ENCODE data around the gene PYGM. TPM values are rescaled to one million over a fixed set of nuclear protein-coding genes. Genes with fewer than 3 reads are reported as not detected.

The PYGM gene
- total RNA-seq, 4 donors from 2014 or later: 0.11 to 2.0 (median 0.44) TPM

DNA sequence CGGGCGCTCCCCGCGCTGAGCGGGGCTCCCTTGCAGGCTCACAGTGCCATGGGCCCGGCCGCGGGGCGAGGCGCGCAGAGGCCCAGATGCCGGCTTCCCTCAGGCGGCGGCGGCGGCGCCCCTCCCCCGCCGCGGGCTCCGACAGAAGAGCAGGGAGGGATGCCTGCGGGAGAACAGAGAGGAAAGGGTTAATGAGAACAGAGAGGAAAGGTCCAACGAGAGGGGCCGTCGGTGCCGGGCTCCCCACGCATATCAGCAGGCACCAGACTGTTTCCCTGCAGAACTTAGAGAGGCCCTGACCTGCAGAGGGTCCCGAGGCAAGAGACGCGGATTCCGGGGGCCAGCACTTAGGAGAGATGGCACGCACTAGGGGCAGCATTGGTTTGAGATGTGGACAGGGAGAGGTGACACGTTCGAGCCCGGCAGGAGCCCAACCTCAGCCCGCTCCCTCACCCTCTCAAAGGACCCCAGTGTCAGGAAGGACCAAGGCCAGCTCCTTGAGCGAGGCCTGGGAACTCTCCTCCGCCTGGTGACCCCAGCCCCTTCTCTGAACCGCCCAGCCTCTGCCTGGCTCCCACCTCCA lies 45.9 kb downstream of the PYGM start:
- intact Hi-C loops (cut with DNase I; ENCODE audit: low total_unique reads): no loop called here
- no peak overlapping the region for H3K4me3 ChIP-seq (ENCODE audit: low read depth, poor library complexity, severe bottlenecking)
- WGBS, 2 donors: 9% methylated on average over 28 to 30 of the region's 39 CpGs
- no peak for TF ChIP-seq POLR2A (IDR thresholded peaks at IDR 0.05)
- TF ChIP-seq, protein P1, sequence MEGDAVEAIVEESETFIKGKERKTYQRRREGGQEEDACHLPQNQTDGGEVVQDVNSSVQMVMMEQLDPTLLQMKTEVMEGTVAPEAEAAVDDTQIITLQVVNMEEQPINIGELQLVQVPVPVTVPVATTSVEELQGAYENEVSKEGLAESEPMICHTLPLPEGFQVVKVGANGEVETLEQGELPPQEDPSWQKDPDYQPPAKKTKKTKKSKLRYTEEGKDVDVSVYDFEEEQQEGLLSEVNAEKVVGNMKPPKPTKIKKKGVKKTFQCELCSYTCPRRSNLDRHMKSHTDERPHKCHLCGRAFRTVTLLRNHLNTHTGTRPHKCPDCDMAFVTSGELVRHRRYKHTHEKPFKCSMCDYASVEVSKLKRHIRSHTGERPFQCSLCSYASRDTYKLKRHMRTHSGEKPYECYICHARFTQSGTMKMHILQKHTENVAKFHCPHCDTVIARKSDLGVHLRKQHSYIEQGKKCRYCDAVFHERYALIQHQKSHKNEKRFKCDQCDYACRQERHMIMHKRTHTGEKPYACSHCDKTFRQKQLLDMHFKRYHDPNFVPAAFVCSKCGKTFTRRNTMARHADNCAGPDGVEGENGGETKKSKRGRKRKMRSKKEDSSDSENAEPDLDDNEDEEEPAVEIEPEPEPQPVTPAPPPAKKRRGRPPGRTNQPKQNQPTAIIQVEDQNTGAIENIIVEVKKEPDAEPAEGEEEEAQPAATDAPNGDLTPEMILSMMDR (IDR thresholded peaks at IDR 0.05): no peak
- DNase-seq (ENCODE audit: low spot score in 2 of 2): no peak

DNA sequence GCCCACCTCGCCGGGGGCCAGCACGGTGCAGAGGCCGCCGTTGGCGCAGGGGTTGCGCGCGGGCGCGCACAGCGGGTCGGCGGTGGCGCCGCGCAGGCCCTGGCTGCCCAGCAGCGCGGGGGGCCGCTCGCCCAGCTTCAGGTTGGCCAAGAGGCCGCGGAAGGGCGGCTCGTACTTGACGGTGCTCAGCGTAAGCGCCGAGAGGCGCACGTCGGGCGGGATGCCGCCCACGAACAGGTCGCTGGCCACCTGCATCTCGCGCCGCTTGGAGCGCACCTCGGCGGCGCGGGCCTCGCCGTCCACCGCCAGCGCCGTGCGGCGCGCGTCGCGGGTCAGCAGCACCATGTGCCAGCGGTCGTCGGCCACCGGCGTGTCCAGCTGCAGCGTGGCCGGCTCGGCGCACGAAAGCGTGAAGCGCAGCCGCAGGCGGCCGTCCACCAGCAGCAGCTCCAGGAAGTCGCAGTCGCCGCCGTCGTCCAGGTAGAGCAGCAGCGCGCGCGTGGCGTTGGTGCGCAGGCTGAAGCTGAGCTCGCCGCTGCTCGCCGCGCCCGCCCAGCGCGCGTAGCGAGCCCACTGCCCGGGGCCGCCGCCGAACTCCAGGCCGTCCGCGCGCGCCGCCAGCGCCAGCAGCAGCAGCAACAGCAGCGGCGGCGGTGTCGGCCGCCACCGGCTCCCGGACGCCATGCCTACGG lies 46.6 kb downstream of the PYGM start:
- DNase-seq (ENCODE audit: low spot score in 2 of 2): no peak
- TF ChIP-seq, protein P1 (IDR thresholded peaks at IDR 0.05): no peak
- TF ChIP-seq POLR2A (IDR thresholded peaks at IDR 0.05): no peak
- intact Hi-C loops (cut with DNase I; ENCODE audit: low total_unique reads): no loop called here
- WGBS, 2 donors: 2% methylated on average over 58 of the region's 111 CpGs; no CpG with 5 or more reads in 1 of the 2 donors
- H3K4me3 ChIP-seq (ENCODE audit: low read depth, poor library complexity, severe bottlenecking): no peak overlapping the region

DNA sequence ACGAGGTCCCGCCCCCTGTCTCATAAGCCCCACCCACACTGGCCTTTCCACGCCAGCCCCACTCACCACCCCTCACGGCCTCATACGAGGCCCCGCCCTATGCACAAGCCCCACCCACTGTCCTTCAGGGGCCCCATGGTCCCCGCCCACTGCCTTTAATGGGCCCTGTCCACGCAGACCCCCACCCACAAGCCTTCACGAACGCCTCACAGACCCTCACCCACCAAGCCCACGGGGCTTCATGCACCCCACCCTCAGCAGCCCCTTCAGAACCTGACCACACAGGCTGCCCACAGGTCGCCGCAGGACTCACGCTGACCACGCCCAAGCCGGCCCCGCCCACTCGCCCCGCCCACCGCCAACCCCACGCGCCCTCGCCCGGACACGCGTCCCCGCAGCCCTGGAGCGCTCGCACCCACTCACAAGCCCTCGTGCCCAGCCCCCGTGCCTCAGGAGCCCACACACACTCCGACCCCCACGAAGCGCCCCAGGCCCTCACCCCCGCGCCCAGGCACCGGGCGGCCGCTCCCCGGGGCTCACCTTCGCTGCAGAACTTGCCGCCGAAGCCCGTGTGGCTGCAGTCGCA lies 47.3 kb downstream of the PYGM start:
- WGBS, 2 donors: 6 to 14% methylated on average over 27 to 44 of the region's 45 CpGs
- DNase-seq (ENCODE audit: low spot score in 2 of 2): no peak
- intact Hi-C loops (cut with DNase I; ENCODE audit: low total_unique reads): no loop called here
- H3K4me3 ChIP-seq (ENCODE audit: low read depth, poor library complexity, severe bottlenecking): no peak overlapping the region
- TF ChIP-seq POLR2A (IDR thresholded peaks at IDR 0.05): no peak
- TF ChIP-seq, protein P1 (IDR thresholded peaks at IDR 0.05): no peak

DNA sequence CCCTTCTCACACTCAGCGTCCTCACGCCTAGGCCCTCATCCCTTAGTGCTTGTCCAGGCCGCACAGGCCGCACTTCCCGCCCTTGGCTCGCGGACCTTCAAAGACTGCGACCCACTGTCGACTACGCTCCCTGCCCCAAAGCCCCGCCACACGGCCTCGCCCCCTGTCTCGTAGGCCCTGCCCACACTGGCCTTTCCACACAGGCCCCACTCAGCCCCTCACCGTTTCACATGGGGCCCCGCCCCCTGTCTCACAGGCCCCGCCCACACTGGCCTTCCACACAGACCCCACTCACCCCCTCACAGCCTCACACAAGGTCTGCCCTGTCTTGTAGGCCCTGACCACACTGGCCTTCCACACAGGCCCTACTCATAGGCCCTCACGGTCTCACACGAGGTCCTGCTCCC lies 47.8 kb downstream of the PYGM start:
- no peak for DNase-seq (ENCODE audit: low spot score in 2 of 2)
- TF ChIP-seq, protein P1 (IDR thresholded peaks at IDR 0.05): no peak
- TF ChIP-seq POLR2A (IDR thresholded peaks at IDR 0.05): no peak
- WGBS, 2 donors: 51 to 56% methylated on average over 19 of the region's 19 CpGs

DNA sequence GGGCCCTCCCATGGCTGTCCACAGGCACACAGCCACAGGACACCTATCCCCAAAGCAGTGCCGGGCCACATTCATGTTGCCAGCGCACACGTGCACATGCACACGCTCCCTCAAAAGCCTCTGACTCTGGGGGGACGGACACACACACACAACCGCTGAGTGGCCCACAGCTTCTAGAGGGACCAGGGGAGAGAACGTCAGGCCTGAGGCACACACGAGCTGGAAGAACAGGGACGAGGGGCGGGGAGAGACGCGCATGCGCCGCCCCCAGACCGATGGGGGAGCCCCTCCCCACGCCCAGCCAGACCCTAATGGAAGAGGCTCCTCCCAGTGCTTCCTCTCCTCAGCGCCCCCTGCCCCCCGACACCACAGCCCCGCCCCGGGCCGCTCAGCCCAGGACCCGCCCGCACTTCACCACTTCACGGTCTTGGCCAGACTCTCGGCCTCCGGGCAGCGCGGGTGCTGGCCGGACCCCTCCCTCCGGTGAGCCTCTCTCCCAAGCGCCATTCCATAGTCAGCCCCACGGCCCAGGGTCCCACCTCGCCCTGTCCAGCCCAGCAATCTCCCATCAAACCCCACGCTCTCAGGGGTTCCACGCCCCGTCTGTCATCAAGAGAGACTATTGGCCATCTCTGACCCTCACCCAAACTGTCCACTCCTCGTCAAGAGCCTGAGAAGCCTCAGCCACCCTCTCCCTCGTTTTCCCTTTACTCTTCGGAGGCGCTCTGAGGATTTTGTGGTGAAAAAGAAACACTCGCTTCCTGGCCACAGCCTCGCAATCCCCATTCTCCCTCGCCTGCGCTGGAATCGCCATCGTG lies 48.4 kb downstream of the PYGM start:
- TF ChIP-seq, protein P1 (IDR thresholded peaks at IDR 0.05): no peak
- no peak for TF ChIP-seq POLR2A (IDR thresholded peaks at IDR 0.05)
- intact Hi-C loops (cut with DNase I; ENCODE audit: low total_unique reads): no loop called here
- no peak overlapping the region for H3K4me3 ChIP-seq (ENCODE audit: low read depth, poor library complexity, severe bottlenecking)
- 20 to 21% methylated on average over 33 to 43 of the region's 46 CpGs for WGBS, 2 donors
- DNase-seq (ENCODE audit: low spot score in 2 of 2): no peak

More for the DNA sequence above, 47.8 kb downstream of the PYGM start:
- H3K4me3 ChIP-seq (ENCODE audit: low read depth, poor library complexity, severe bottlenecking): no peak overlapping the region
- intact Hi-C loops (cut with DNase I; ENCODE audit: low total_unique reads): no loop called here

Measured in lower leg skin (tissue), 4 donors.